HCT116 (cell line): ENCODE measurements around the gene PSTPIP2. TPM values are rescaled to one million over a fixed set of nuclear protein-coding genes. Genes with fewer than 3 reads are reported as not detected.
"Not testable (repeated sequence)": the region's sequence is repeated elsewhere in the genome, so short reads cannot be mapped to it uniquely, and the experiment has no call there.

ENCODE experiments used
- ATAC-seq: fragments of 200-7000 bp; cut with Tn5 transposase; 2 replicates; pipeline ENCODE4 v1.9.1; 2020; ENCODE audit warnings: mild to moderate bottlenecking, moderate library complexity
- BruUV-seq: library from RNA; stranded (reverse); fragments of 400-500 nt; replicated peaks from 2 replicates; lab custom pipeline; 2021; lab: Mats Ljungman, UMichigan
- CTCF ChIA-PET: fragments of 300-600 bp; sonication (Branson Sonifier 250); formaldehyde crosslinking; loops from one replicate; lab custom pipeline; 2021; ENCODE audit warnings: antibody characterized with exemption; lab: Charles Lee
- POLR2A ChIA-PET: fragments of 300-600, 350-600 bp; sonication (Branson Sonifier 250); formaldehyde crosslinking; loops from one replicate; lab custom pipeline; 2021; ENCODE audit warnings: antibody characterized with exemption; lab: Charles Lee
- RAD21 ChIA-PET, 2 experiments: fragments of 300-600 bp; sonication (Branson Sonifier 250); formaldehyde crosslinking; loops; one replicate each; lab custom pipeline; 2023; ENCODE audit warnings: low total read pairs in 2 of 2; ENCODE audit not compliant: uncharacterized antibody in 2 of 2, unreplicated experiment in 2 of 2, low non-redundant PET in 1 of 2; lab: Charles Lee
- DNase-seq: peaks from one replicate; pipeline ENCODE4 v3.0.0-alpha.2; 2010; ENCODE audit warnings: low read depth, low spot score
- H2AFZ ChIP-seq: fragments of 200-600 bp; shearing (Covaris generic), sonication (generic); 2 replicates; pipeline ENCODE4 v1.6.1; 2017; ENCODE audit warnings: low read depth, mixed run types, mixed read lengths, antibody characterized with exemption, low read length; ENCODE audit not compliant: poor library complexity, severe bottlenecking
- H3K27ac ChIP-seq: 2 replicates; pipeline ENCODE4 v1.5.1; 2012; ENCODE audit warnings: low read depth, low read length
- H3K27me3 ChIP-seq: fragments of 200-600 bp; sonication (generic); 2 replicates; pipeline ENCODE4 v1.6.1; 2016; ENCODE audit warnings: mixed run types, low read length, mixed read lengths; ENCODE audit not compliant: insufficient read depth
- H3K36me3 ChIP-seq, 2 experiments: fragments of 200-500 bp in 1 of 2; fragments of 200-600 bp in 1 of 2; sonication (Bioruptor generic) in 1 of 2; sonication (generic) in 1 of 2; 2 replicates each; pipeline versions ENCODE4 v1.5.1 to v1.6.1; 2014 to 2016; ENCODE audit warnings: low read length in 2 of 2, inconsistent platforms in 1 of 2, mixed read lengths in 1 of 2, mixed run types in 1 of 2; ENCODE audit not compliant: insufficient read depth in 2 of 2, control insufficient read depth in 1 of 2
- H3K4me1 ChIP-seq, 2 experiments: fragments of 200-600 bp in 1 of 2; sonication (generic) in 1 of 2; 2 replicates each; pipeline versions ENCODE4 v1.5.1 to v1.6.1; 2012 to 2017; ENCODE audit warnings: low read length in 2 of 2, inconsistent platforms in 1 of 2, mild to moderate bottlenecking in 1 of 2, mixed read lengths in 1 of 2, mixed run types in 1 of 2, moderate library complexity in 1 of 2; ENCODE audit not compliant: insufficient read depth in 2 of 2, control insufficient read depth in 1 of 2
- H3K4me2 ChIP-seq: fragments of 200-600 bp; sonication (generic); 2 replicates; pipeline ENCODE4 v1.6.1; 2017; ENCODE audit warnings: mixed run types, low read length, mixed read lengths
- H3K4me3 ChIP-seq, 2 experiments: fragments of 200-600 bp in 1 of 2; sonication (generic) in 1 of 2; replicated peaks in 1 of 2; 2 replicates each; pipeline ENCODE4 v1.5.1; 2011 to 2016; ENCODE audit warnings: low read length in 2 of 2, control low read depth in 1 of 2, low read depth in 1 of 2, mild to moderate bottlenecking in 1 of 2, mixed read lengths in 1 of 2, mixed run types in 1 of 2
- H3K79me2 ChIP-seq: fragments of 200-600 bp; sonication (generic); 2 replicates; pipeline ENCODE4 v1.6.1; 2017; ENCODE audit warnings: mild to moderate bottlenecking, mixed run types, low read length, moderate library complexity, mixed read lengths; ENCODE audit not compliant: insufficient read depth
- H3K9ac ChIP-seq: fragments of 200-600 bp; sonication (generic); 2 replicates; pipeline ENCODE4 v1.6.1; 2016; ENCODE audit warnings: low read length, mixed read lengths
- H3K9me2 ChIP-seq: fragments of 200-600 bp; sonication (generic), shearing (Covaris generic); 2 replicates; pipeline ENCODE4 v1.6.1; 2017; ENCODE audit warnings: mixed run types, mild to moderate bottlenecking, moderate library complexity; ENCODE audit not compliant: insufficient read depth
- H3K9me3 ChIP-seq, 2 experiments: fragments of 200-500 bp in 1 of 2; fragments of 200-600 bp in 1 of 2; sonication (Bioruptor generic) in 1 of 2; sonication (generic) in 1 of 2; 2 replicates each; pipeline ENCODE4 v1.6.1; 2014 to 2017; ENCODE audit warnings: low read length in 2 of 2, mixed read lengths in 2 of 2, inconsistent platforms in 1 of 2, low read depth in 1 of 2, mild to moderate bottlenecking in 1 of 2, mixed run types in 1 of 2, moderate library complexity in 1 of 2; ENCODE audit not compliant: control insufficient read depth in 1 of 2, insufficient read depth in 1 of 2
- H4K20me1 ChIP-seq: fragments of 200-600 bp; sonication (generic), shearing (Covaris generic); 2 replicates; pipeline ENCODE4 v1.6.1; 2017; ENCODE audit warnings: mixed run types, mild to moderate bottlenecking, moderate library complexity; ENCODE audit not compliant: insufficient read depth
- CBX3 ChIP-seq: IDR thresholded peaks from 2 replicates; pipeline ENCODE4 v1.6.1; 2012; ENCODE audit warnings: low read depth
- EZH2phosphoT487 ChIP-seq: fragments of 200-600 bp; IDR thresholded peaks from 2 replicates; pipeline ENCODE4 v1.6.1; 2018; ENCODE audit warnings: antibody characterized with exemption, borderline replicate concordance
- FOSL1 ChIP-seq: IDR thresholded peaks from 2 replicates; pipeline ENCODE4 v1.6.1; 2012; ENCODE audit warnings: low read depth
- JUND ChIP-seq: IDR thresholded peaks from 2 replicates; pipeline ENCODE4 v1.6.1; 2012
- POLR2AphosphoS5 ChIP-seq: IDR thresholded peaks from 2 replicates; pipeline ENCODE4 v1.6.1; 2011; ENCODE audit warnings: mild to moderate bottlenecking, low read depth, low read length, moderate library complexity
- SRF ChIP-seq: IDR thresholded peaks from 2 replicates; pipeline ENCODE4 v1.6.1; 2012; ENCODE audit warnings: low read depth
- TCF7L2 ChIP-seq: IDR thresholded peaks from 2 replicates; pipeline ENCODE4 v1.7.0; 2011; ENCODE audit warnings: borderline replicate concordance, inconsistent platforms; ENCODE audit not compliant: insufficient read depth, insufficient read length; ENCODE audit errors: extremely low read depth
- YY1 ChIP-seq: IDR thresholded peaks from 2 replicates; pipeline ENCODE4 v1.6.1; 2011; ENCODE audit warnings: low read length, low read depth, moderate library complexity, mild to moderate bottlenecking; ENCODE audit not compliant: insufficient replicate concordance; ENCODE audit errors: extremely low read depth
- intact Hi-C: fragments of 100-400 bp; cut with micrococcal nuclease; formaldehyde crosslinking; loops from 2 replicates; pipeline ENCODE4 v1.10.0; 2022
- total RNA-seq: library from RNA; stranded (reverse); gene quantifications from one replicate; pipeline ENCODE4 v1.2.1, GENCODE V29; 2021; ENCODE audit not compliant: unreplicated experiment
- TF ChIP-seq, protein P1 (sequence below): IDR thresholded peaks from 2 replicates; pipeline ENCODE4 v1.6.1; 2012; ENCODE audit warnings: low read depth
- TF ChIP-seq, protein P2 (sequence below): IDR thresholded peaks from 2 replicates; pipeline ENCODE4 v1.6.1; 2012

The PSTPIP2 gene
- total RNA-seq, 1 experiment from 2014 or later = 20.0 TPM

DNA sequence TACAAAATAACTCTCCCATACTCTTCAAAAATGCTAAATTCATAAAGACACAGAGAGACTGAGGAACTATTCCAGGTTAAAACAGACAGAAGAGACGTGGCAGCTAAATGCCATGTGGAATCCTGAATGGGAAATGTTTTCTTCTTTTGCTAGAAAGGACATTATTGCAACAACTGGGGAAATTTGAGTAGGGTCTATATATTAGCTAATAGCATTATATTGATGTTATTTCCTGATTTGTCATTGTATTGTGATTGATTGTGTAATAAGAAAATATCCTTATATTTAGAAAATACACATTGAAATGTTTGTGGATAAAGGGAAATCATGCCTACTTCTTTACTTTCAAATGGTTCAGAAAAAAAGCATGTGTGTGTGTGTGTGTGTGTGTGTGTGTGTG lies 23.4 kb downstream of the PSTPIP2 start:
- TF ChIP-seq EZH2phosphoT487 = no peak
- TF ChIP-seq POLR2AphosphoS5 = no peak
- no peak for TF ChIP-seq JUND
- no peak for TF ChIP-seq CBX3
- TF ChIP-seq, protein P1, sequence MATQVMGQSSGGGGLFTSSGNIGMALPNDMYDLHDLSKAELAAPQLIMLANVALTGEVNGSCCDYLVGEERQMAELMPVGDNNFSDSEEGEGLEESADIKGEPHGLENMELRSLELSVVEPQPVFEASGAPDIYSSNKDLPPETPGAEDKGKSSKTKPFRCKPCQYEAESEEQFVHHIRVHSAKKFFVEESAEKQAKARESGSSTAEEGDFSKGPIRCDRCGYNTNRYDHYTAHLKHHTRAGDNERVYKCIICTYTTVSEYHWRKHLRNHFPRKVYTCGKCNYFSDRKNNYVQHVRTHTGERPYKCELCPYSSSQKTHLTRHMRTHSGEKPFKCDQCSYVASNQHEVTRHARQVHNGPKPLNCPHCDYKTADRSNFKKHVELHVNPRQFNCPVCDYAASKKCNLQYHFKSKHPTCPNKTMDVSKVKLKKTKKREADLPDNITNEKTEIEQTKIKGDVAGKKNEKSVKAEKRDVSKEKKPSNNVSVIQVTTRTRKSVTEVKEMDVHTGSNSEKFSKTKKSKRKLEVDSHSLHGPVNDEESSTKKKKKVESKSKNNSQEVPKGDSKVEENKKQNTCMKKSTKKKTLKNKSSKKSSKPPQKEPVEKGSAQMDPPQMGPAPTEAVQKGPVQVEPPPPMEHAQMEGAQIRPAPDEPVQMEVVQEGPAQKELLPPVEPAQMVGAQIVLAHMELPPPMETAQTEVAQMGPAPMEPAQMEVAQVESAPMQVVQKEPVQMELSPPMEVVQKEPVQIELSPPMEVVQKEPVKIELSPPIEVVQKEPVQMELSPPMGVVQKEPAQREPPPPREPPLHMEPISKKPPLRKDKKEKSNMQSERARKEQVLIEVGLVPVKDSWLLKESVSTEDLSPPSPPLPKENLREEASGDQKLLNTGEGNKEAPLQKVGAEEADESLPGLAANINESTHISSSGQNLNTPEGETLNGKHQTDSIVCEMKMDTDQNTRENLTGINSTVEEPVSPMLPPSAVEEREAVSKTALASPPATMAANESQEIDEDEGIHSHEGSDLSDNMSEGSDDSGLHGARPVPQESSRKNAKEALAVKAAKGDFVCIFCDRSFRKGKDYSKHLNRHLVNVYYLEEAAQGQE = no peak
- TF ChIP-seq YY1 = no peak
- TF ChIP-seq FOSL1 = no peak
- TF ChIP-seq SRF = no peak
- TF ChIP-seq TCF7L2 = no peak
- TF ChIP-seq, protein P2, sequence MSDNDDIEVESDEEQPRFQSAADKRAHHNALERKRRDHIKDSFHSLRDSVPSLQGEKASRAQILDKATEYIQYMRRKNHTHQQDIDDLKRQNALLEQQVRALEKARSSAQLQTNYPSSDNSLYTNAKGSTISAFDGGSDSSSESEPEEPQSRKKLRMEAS = no peak
- Histone ChIP-seq H2AFZ (no peak overlapping the region), H3K27ac (no peak overlapping the region), H3K9me3 (no peaks in the 10 kb centered on the region), H3K9me2 (no peaks in the 10 kb centered on the region), H4K20me1 (no peaks in the 10 kb centered on the region), H3K27me3 (no peaks in the 10 kb centered on the region), H3K4me3 (no peak overlapping the region), H3K4me2 (no peak overlapping the region), H3K4me1 (no peaks in the 10 kb centered on the region), H3K36me3 (no peaks in the 10 kb centered on the region), H3K9ac (no peak overlapping the region), H3K79me2 (no peaks in the 10 kb centered on the region; the same call in 1 of the 2 replicates)
- intact Hi-C loops = no loop called here
- ATAC-seq (no peak), DNase-seq (no peak)
- ChIA-PET POLR2A (no interaction called here), CTCF (no interaction called here), RAD21 (no interaction called here)
- no TSS peak for BruUV-seq

DNA sequence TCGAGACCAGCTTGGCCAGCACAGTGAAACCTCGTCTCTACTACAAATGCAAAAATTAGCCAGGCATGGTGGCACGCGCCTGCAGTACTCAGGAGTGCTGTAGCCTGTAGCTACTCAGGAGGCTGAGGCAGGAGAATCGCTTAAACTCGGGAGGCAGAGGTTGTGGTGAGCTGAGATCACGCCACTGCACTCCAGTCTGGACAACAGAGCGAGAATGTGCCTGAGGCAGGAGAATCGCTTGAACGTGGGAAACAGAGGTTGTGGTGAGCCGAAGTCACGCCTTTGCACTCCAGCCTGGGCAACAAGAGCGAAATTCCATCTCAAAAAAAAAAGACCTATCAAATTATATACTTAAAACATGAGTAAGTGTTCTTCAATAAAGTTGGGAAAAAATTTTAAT lies 24.7 kb downstream of the PSTPIP2 start:
- BruUV-seq, H4K20me1 ChIP-seq, H3K79me2 ChIP-seq, CTCF ChIA-PET, DNase-seq, intact Hi-C loops, H3K9me3 ChIP-seq, H3K9me2 ChIP-seq, H3K27ac ChIP-seq, H3K9ac ChIP-seq, H2AFZ ChIP-seq, H3K4me3 ChIP-seq, RAD21 ChIA-PET, H3K4me2 ChIP-seq, ATAC-seq, POLR2A ChIA-PET, H3K36me3 ChIP-seq, H3K27me3 ChIP-seq: not testable (repeated sequence)
- peaks cover 5 to 12% of the 10 kb centered on the region in 2 experiments; a peak in 3 of 4 replicates for H3K4me1 ChIP-seq
